A549 (cell line): ENCODE measurements around the gene MPC2.
"Not testable (repeated sequence)": the region's sequence is repeated elsewhere in the genome, so short reads cannot be mapped to it uniquely, and the experiment has no call there.

Source experiments
- MAZ ChIP-seq: fragments of 150-350 bp; IDR thresholded peaks from 2 replicates; pipeline ENCODE4 v1.6.1; 2014; ENCODE audit warnings: antibody characterized with exemption, low read depth, low read length, borderline replicate concordance
- NFE2L2 ChIP-seq: fragments of 150-350 bp; conservative IDR thresholded peaks from 2 replicates; pipeline ENCODE4 v1.6.1; 2014; ENCODE audit warnings: low read length
- PHF8 ChIP-seq: fragments of 200-600 bp; sonication (generic); IDR thresholded peaks from 2 replicates; pipeline ENCODE4 v1.6.1; 2016; ENCODE audit warnings: low read depth, mild to moderate bottlenecking, antibody characterized with exemption, moderate library complexity, borderline replicate concordance
- POLR2A ChIP-seq: IDR thresholded peaks from 2 replicates; pipeline ENCODE4 v1.6.1; 2012; ENCODE audit warnings: mild to moderate bottlenecking, low read length
- RFX5 ChIP-seq: fragments of 450-650 bp; IDR thresholded peaks from 2 replicates; pipeline ENCODE4 v1.7.1; 2014; ENCODE audit warnings: antibody characterized with exemption, mild to moderate bottlenecking, moderate library complexity
- SMC3 ChIP-seq: fragments of >200 bp; sonication (Bioruptor Twin); formaldehyde crosslinking; IDR thresholded peaks from 3 replicates; pipeline ENCODE4 v1.6.1; 2018; ENCODE audit warnings: inconsistent platforms
- TF ChIP-seq, protein P1 (sequence below): IDR thresholded peaks from 2 replicates; pipeline ENCODE4 v1.6.1; 2012
- TF ChIP-seq, protein P2 (sequence below): fragments of >200 bp; sonication (Bioruptor Twin); formaldehyde crosslinking; IDR thresholded peaks from 3 replicates; pipeline ENCODE4 v1.5.1; 2016
- TF ChIP-seq, protein P3 (sequence below): fragments of 450-650 bp; IDR thresholded peaks from 2 replicates; pipeline ENCODE4 v1.6.1; 2014; ENCODE audit warnings: antibody characterized with exemption

DNA sequence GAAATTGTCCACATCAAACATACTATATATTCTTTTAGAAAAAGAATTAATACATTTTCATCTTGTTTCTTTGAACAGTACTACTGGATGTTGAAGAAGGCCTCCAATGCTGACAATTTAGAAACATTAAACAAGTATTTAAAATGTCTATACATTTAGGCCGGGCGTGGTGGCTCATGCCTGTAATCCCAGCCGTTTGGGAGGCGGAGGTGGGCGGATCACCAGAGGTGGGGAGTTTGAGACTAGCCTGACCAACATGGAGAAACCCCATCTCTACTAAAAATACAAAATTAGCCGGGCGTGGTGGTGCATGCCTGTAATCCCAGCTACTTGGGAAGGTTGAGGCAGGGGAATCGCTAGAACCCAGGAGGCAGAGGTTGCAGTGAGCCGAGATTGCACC is 8.0 kb downstream of the MPC2 start:
- not testable (repeated sequence) for TF ChIP-seq POLR2A, MAZ, NFE2L2, PHF8, RFX5, SMC3
- TF ChIP-seq, protein P1, sequence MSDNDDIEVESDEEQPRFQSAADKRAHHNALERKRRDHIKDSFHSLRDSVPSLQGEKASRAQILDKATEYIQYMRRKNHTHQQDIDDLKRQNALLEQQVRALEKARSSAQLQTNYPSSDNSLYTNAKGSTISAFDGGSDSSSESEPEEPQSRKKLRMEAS: not testable (repeated sequence)
- TF ChIP-seq, protein P2, sequence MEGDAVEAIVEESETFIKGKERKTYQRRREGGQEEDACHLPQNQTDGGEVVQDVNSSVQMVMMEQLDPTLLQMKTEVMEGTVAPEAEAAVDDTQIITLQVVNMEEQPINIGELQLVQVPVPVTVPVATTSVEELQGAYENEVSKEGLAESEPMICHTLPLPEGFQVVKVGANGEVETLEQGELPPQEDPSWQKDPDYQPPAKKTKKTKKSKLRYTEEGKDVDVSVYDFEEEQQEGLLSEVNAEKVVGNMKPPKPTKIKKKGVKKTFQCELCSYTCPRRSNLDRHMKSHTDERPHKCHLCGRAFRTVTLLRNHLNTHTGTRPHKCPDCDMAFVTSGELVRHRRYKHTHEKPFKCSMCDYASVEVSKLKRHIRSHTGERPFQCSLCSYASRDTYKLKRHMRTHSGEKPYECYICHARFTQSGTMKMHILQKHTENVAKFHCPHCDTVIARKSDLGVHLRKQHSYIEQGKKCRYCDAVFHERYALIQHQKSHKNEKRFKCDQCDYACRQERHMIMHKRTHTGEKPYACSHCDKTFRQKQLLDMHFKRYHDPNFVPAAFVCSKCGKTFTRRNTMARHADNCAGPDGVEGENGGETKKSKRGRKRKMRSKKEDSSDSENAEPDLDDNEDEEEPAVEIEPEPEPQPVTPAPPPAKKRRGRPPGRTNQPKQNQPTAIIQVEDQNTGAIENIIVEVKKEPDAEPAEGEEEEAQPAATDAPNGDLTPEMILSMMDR: not testable (repeated sequence)
- TF ChIP-seq, protein P3, sequence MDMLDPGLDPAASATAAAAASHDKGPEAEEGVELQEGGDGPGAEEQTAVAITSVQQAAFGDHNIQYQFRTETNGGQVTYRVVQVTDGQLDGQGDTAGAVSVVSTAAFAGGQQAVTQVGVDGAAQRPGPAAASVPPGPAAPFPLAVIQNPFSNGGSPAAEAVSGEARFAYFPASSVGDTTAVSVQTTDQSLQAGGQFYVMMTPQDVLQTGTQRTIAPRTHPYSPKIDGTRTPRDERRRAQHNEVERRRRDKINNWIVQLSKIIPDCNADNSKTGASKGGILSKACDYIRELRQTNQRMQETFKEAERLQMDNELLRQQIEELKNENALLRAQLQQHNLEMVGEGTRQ: not testable (repeated sequence)
